ENCODE results near the gene SSBP2.
A peak's percentile ranks its signal among the peaks of the same experiment; 100 is the strongest.

DNA sequence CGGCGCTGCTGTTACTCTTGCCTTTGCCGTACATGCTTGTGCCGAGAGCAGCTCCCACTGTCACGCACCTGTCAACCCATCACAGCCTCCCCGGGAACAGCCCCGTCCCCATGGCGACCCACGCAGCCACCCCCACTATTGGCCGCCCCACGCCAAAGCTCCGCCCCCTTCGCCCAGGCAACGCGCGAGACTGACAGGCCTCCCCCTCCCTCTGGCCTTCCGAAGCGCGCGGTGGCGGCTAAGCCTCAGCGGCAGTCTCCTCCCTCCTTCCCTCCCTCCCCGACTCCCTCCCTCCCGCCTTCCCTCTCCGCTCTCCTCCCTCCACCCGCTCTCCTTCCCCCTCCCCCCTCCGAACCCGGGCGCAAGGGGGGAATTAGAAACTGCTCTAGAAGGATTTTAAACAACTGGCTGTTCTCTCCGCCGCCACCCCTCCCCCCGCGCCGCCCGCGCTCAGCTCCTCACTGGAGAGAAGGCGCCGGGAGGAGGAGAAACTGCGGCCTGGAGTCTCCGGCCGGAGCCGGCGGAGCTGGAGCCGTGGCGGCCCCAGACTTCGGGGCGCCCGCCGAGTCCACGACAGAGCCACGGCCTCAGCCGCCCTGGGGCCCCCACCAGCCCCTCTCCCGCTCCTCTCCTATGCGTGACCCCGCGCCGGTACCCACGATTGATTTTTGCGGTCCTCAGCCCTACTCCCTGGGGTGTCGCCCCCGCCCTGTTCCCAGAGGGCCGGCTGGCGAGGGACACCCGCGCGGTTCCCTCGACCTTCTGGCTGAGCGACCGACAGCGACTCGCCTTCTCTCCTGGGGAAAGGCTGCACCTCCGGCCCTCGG, at the start of gene SSBP2:
- TF ChIP-seq CTCF (IDR thresholded peaks at IDR 0.05): peak in 3 of 7 experiments; percentile 16 to 26 (median 18)
- TF ChIP-seq POLR2A (IDR thresholded peaks at IDR 0.05): peak; percentile 75 to 86 (median 83)
